PFSK-1 (cell line): ENCODE measurements around the gene MYOM3.

Experiments
- POLR2AphosphoS5 ChIP-seq: IDR thresholded peaks from 2 replicates; pipeline ENCODE4 v1.6.1; 2012; ENCODE audit warnings: low read depth, mild to moderate bottlenecking, control low read depth, low read length, moderate library complexity
- REST ChIP-seq, 2 experiments: IDR thresholded peaks; 2 replicates each; pipeline versions ENCODE4 v1.6.1 to v1.8.0; 2011 to 2012; ENCODE audit warnings: low read depth in 2 of 2, low read length in 2 of 2, control low read depth in 1 of 2, inconsistent platforms in 1 of 2, mild to moderate bottlenecking in 1 of 2, moderate library complexity in 1 of 2; ENCODE audit not compliant: insufficient read depth in 1 of 2

- no peak for TF ChIP-seq POLR2AphosphoS5
- TF ChIP-seq REST (IDR thresholded peaks at IDR 0.05; ENCODE audit: insufficient read depth in 1 of 2, low read depth in 2 of 2, low read length in 2 of 2): no peak
Observed at GRCh38 chr1:24097663-24098062, 14.3 kb downstream of the MYOM3 start.
